Measurements from ENCODE around the gene SEC22A.
"Not testable (repeated sequence)": the region's sequence is repeated elsewhere in the genome, so short reads cannot be mapped to it uniquely, and the experiment has no call there.

SEC22A gene

DNA sequence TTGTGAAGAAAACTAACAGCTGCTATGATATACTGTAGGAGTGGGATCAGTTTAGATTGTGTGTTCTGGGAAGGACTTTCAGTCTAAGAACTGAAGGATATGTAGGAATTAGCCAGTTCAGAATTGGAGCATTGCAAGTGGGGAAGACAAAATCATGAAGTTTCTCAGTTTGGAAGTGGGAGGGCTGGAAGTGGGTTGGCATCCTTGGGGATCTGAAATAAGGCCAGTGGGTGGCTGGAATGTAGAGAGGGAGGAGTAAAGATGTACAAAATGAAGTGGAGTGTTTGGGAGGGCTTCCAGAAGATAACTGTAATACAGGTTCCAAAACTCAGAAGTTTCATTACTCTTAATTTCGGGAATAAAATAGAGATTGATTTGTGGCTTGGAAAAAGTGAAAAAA is 17.2 kb downstream of the SEC22A start:
- DNase-seq: no peak
- TF ChIP-seq POLR2A (IDR thresholded peaks at IDR 0.05; ENCODE audit: low read length) (no peak), GATA1 (IDR thresholded peaks at IDR 0.05; ENCODE audit: low read depth, low read length) (no peak)

DNA sequence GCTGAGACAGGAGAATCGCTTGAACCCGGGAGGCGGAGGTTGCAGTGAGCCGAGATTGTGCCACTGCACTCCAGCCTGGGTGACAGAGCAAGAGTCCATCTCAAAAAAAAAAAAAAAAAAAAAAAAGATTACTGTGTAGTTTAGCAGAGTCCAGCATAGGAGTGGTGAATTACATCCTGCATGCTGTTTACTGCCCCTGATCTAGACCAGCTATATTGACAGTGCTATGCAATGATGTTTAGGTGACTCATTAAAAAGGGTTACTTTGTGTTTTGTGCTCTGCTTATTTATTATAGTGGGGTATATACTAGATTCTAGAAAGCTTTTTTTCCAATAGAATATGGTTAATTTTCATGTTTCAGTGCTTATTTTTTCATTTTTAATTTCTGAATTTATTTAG is 19.6 kb downstream of the SEC22A start:
- DNase-seq: not testable (repeated sequence)

GRCh38 chr3:123225016-123225415 is 23.3 kb downstream of the SEC22A start:
- no peak for DNase-seq
- TF ChIP-seq POLR2A (IDR thresholded peaks at IDR 0.05; ENCODE audit: low read length) (no peak), GATA1 (IDR thresholded peaks at IDR 0.05; ENCODE audit: low read depth, low read length) (no peak)

GRCh38 chr3:123226549-123226948 is 24.8 kb downstream of the SEC22A start:
- TF ChIP-seq POLR2A (IDR thresholded peaks at IDR 0.05; ENCODE audit: low read length): no peak
- no peak for TF ChIP-seq GATA1 (IDR thresholded peaks at IDR 0.05; ENCODE audit: low read depth, low read length)
- no peak for DNase-seq

GRCh38 chr3:123229145-123229544 is 27.4 kb downstream of the SEC22A start:
- DNase-seq: peak; percentile 27 to 41

DNA sequence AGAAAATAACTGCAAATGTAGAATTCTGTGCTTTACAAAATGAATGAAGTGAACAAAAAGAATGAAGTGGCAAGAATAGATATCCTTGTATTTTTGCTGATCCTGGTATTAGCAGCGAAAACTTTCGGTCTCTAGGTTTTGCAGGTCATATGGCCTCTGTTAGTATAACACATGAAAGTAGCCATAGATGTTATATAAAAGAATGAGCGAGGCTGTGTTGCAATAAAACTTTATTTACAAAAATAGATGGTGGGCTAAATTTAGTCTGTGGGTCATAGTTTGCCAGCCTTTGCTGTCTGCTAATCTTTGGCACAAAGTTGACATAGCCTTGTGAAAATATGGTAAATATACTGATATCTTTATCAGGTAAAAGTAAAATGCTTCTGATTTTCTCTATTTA is 35.2 kb downstream of the SEC22A start:
- no peak for DNase-seq
- TF ChIP-seq GATA1 (IDR thresholded peaks at IDR 0.05; ENCODE audit: low read depth, low read length): no peak

More at GRCh38 chr3:123229145-123229544, 27.4 kb downstream of the SEC22A start:
- TF ChIP-seq POLR2A (IDR thresholded peaks at IDR 0.05; ENCODE audit: low read length) (no peak), GATA1 (IDR thresholded peaks at IDR 0.05; ENCODE audit: low read depth, low read length) (no peak)

DNA sequence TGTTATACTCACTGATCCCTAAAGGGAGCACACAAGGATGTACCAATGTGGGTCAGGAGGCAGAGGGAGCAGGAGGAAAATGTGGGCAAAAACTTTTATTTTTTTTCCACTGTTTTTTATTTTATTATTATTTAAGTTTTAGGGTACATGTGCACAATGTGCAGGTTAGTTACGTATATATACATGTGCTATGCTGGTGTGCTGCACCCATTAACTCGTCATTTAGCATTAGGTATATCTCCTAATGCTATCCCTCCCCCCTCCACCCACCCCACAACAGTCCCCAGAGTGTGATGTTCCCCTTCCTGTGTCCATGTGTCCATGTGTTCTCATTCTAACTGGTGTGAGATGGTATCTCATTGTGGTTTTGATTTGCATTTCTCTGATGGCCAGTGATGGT is 37.4 kb downstream of the SEC22A start:
- not testable (repeated sequence) for DNase-seq

DNA sequence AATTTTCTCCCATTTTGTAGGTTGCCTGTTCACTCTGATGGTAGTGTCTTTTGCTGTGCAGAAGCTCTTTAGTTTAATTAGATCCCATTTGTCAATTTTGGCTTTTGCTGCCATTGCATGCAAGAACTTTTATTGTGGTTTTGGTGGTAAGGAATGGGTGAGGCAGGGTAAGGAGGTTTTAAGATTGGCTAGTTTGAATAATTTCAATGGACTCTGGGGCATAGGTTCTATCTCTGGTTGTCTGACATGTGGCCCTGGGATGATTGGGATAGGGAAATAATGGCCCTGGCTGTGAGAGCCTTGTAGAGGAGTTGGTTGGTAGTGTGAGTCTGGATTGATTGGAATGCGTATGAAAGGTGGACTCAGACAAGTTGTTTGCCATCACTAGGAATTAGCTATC is 38.0 kb downstream of the SEC22A start:
- DNase-seq: no peak
- TF ChIP-seq GATA1 (IDR thresholded peaks at IDR 0.05; ENCODE audit: low read depth, low read length) (no peak), POLR2A (IDR thresholded peaks at IDR 0.05; ENCODE audit: low read length) (no peak)

DNA sequence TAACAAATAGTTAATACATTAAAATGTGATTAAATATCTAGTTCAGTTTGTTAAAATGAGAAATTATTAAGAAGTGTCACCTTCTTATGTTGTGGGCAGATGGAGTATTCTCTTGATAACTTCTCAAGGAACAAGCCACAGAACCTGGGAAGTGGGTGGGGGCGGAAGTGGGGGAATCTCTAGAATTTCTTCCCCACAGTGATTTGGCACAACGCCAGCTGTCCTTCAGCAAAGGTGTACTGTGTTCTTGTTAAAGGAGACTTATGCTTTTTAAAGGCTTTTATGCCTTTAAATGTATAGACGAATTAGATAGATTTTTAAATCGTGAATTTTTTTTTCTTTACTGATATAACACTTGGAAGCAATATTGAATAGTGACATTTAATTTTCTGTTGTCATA is 42.4 kb downstream of the SEC22A start:
- DNase-seq: no peak
- TF ChIP-seq POLR2A (IDR thresholded peaks at IDR 0.05; ENCODE audit: low read length) (no peak), GATA1 (IDR thresholded peaks at IDR 0.05; ENCODE audit: low read depth, low read length) (no peak)

DNA sequence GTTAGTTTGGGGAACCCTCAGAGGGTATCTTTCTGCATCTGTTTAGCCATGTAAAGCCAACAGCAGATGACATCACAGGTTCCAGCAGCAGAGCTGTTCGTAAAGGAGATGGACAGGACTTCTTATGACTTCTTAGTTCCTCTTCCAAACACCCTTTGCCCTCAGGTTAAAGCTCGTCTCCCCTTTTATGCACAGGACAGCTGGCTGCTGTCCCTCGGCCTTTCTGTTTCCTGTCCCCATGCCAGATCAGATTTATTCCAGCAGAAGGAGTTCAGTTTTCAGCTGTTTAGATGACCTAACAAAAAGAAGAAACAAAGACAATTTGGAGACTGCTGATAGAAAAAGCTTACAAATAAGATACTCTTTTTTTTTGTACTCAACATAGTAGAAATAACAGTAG is 45.1 kb downstream of the SEC22A start:
- TF ChIP-seq GATA1 (IDR thresholded peaks at IDR 0.05; ENCODE audit: low read depth, low read length): no peak
- no peak for TF ChIP-seq POLR2A (IDR thresholded peaks at IDR 0.05; ENCODE audit: low read length)
- DNase-seq: no peak

- TF ChIP-seq GATA1 (IDR thresholded peaks at IDR 0.05; ENCODE audit: low read depth, low read length) (no peak), POLR2A (IDR thresholded peaks at IDR 0.05; ENCODE audit: low read length) (no peak)
- no peak for DNase-seq
These were observed 54.5 kb downstream of the SEC22A start for GRCh38 chr3:123256256-123256655.

DNA sequence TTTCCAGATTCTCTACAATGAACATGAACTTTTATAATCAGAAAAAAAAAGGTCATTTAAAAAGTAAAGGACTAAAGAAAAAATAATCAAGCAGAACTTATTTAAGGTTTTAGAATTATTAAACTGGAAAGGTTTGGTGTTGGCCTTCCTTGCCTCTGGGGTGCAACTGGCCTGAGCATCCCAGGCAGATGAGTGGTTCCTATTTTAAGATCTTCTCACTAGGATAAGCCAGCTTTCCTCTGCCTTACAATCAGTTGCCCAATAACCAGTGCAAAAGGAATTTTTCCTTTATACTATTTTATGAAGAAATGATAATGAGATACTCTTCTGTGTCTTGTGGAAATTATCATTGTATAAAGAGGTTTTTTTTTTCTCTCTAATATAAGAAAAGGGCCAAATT is 56.6 kb downstream of the SEC22A start:
- DNase-seq: no peak
- TF ChIP-seq POLR2A (IDR thresholded peaks at IDR 0.05; ENCODE audit: low read length): no peak
- no peak for TF ChIP-seq GATA1 (IDR thresholded peaks at IDR 0.05; ENCODE audit: low read depth, low read length)

DNA sequence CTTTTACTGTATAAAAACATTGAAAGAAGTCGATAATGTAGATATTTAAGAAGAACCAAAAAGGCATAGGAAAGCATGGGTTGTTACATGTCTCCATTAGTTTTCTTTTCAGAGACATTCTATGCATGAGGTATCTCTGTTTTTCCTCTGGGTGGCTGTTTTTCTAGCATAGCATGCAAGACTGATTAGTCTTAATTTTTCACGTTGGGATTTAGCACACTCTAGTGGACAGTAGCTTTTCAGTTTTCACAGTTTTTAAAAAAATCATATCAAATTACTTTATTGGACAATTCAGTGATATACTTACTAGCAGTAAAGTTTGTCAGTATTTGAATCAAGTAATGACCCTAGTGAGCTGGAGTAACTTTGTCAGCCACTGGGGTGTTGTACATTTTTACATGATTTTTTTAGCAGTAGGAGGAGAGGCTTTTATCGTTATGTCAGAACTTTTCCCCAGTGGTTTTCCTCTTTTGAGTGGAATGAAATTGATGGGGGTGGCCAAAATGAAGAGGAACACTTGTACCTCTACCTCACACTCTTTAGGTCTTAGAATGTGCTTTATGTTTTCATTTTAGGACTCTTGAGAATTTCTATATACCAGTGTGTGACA is 57.2 kb downstream of the SEC22A start:
- TF ChIP-seq GATA1 (IDR thresholded peaks at IDR 0.05; ENCODE audit: low read depth, low read length) (no peak), POLR2A (IDR thresholded peaks at IDR 0.05; ENCODE audit: low read length) (no peak)
- peak; percentile 60 for DNase-seq

- TF ChIP-seq POLR2A (IDR thresholded peaks at IDR 0.05; ENCODE audit: low read length) (no peak), GATA1 (IDR thresholded peaks at IDR 0.05; ENCODE audit: low read depth, low read length) (no peak)
- no peak for DNase-seq
These were observed 59.9 kb downstream of the SEC22A start for GRCh38 chr3:123261666-123262065.

DNA sequence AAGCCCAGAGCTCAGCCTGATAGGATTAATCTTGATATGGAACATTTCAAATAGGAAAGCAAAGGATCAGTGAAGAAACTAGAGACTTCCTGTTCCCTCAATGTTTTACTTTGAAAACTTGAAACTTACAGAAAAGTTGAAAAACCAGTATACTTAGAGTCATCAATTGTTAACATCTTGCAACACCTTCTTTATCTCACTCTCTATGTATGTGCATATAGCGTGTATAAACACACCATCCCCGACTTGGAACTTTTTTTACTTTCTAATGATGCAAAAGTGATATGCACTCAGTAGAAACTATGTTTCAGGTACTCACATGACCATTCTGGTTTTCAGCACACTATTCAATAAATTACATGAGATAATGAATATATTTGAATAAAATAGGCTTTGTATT is 60.5 kb downstream of the SEC22A start:
- TF ChIP-seq POLR2A (IDR thresholded peaks at IDR 0.05; ENCODE audit: low read length): no peak
- no peak for TF ChIP-seq GATA1 (IDR thresholded peaks at IDR 0.05; ENCODE audit: low read depth, low read length)
- DNase-seq: no peak

GRCh38 chr3:123262868-123263267 is 61.1 kb downstream of the SEC22A start:
- no peak for TF ChIP-seq GATA1 (IDR thresholded peaks at IDR 0.05; ENCODE audit: low read depth, low read length)
- TF ChIP-seq POLR2A (IDR thresholded peaks at IDR 0.05; ENCODE audit: low read length): no peak
- DNase-seq: no peak

All from erythroblast (primary cell).